ENCODE measurements around the gene LAMB3. TPM values are rescaled to one million over a fixed set of nuclear protein-coding genes. Genes with fewer than 3 reads are reported as not detected.

The LAMB3 gene
- total RNA-seq, 1 donor from 2014 or later: 8.5 TPM

DNA sequence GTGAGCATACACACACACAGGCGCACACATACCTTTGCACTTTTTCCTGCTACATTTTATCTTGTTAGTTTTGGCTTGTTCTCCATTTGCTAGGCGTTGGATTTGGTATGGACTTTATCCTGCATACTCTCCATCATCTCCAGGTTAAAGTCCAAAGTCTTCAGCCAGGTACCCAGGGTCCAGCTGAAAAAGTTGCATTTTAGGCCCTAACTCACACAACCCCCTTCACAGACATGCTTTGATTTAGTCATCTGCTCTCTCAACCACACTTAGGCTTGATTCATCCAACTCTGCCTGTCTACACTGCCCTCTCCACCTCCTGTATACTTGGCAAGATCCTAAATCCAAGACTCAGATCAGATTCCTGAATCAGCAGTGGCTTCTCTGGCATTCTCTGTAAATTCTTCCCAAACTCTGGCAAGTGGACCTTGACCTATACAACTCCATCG lies 10.7 kb upstream of the LAMB3 start:
- DNase-seq (ENCODE audit: low read depth): no peak

DNA sequence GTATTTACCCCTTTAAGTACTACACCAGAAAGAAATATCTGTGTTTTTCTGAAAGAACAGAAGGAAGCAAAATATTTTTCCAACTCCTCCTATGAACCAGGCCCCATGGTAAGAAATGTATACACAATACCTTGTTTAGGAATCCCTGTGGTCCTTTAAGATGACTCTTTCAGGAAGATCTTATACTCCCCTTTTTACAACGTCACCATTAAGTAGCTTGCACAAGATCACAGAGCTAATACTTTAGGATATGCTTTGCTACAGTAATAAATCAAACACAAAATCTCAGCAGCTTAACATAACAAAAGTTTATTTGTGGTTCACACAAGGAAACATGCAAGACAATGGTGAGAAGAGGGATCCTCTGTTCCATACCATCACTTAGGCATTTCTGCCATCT lies 8.8 kb upstream of the LAMB3 start:
- DNase-seq (ENCODE audit: low read depth): no peak

DNA sequence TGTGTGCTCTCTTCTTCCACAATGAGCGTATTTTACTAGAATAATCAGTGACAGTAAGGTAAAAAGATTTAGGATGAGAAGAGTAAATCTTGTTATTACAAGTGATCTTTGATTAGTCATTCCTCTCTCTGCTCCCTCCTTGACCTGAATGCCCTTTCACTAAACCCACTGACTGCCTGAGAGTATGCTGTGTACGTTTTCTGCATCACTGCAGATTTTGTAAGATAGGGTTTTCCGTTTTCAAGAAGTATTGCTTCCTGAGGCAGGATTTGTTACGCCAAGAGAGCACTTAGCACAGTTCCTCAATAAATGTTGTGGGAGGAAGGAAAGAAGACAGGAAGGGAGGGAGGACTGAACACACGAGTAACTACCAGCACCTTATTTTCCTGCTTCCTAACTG lies 7.7 kb upstream of the LAMB3 start:
- DNase-seq (ENCODE audit: low read depth): no peak

- DNase-seq (ENCODE audit: low read depth): no peak
Measured at GRCh38 chr1:209657918-209658317, 5.7 kb upstream of the LAMB3 start.

DNA sequence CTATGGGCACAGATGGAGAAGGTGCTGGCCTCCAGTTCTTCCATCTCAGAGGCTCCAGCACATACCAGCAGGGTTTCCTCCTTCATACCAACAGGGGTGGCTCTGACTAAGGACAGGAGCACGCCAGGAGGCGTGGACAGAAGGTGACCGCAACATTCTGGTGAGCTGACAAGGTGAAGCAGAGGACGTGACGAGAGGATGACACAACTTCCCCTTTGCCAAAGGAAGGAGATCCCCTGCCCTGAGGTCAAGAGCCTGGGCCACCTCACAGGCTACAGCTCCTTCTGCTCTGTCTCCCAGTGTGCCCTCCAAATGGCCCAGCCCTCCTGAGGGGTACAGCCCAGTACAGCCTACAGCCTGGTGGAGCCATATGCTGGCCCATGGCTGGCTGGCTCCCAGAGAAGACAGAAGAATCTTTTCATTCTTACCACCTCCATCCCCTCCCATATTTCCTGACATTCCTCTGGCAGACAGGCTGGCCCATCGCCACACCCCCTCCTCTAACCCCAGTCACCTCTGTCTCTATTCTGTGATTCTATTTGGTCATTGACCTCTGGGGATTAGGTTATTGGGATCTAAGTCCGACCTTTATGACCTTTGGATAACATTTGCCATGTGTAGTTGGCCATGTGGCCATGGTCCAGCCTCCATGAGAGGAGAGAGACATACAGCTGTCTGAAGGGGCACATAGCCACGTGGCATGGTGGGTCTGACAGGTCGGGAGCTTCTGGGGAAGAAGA lies 5.1 kb upstream of the LAMB3 start:
- DNase-seq (ENCODE audit: low read depth): no peak

DNA sequence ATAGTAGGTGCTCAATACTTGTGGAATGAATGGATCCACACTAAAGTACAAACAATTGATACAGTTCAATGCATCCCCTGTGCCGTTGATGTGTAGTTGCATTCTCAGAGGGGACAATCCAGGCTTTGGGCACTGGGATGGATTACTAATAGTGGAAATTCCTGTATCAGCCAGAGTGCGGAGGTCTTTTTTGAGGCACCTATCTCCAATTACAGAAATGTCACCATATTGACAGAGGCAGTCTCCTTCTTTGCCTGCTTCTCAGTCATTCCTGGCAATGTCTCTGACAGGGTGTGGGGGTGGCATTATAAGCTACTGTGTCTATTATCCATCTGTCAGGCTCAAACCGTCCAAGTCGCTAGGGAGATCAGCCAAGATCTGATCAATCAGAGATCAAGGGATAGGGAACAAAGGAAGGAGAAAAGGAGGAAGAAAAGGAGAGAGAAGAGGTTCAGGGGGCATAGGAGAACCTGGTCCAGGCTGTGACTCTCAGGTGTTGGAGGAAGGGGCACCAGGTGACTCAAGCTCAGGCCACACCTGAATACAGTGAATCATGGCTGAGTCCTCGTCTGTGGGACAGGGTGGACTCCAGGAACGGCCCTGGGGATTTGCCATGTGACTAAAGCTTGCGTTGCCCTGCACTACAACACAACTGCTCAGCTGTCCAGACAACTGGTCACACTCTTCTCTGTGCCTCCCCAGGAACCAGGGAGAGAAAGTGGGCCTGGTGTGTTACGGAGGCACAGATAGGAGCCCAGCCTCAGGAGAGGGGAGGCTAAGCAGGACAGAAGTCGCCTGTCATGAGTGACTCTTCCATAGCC lies 3.4 kb upstream of the LAMB3 start:
- peak; percentile 42 for DNase-seq (ENCODE audit: low read depth)

DNA sequence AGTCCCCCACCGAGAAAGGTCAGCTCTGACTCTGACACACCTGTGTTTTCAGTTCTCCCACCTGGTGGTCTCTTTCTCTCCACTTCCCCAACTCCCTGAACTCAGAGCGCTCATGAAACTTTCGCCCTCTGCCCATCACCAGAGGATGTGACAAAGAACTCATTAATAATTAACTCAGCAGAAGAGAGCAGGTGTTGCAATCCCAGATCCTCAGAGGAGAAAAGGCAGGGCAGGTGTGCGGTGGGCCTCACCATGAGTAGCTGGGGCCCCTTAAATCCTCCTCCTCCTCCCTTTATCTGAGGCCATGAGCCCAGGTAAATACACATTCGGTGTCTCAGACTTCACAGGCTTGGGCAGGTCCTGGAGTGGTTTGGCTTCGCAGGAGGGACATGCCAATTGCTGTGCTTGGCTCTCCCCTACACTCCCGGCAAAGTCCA lies 1.7 kb upstream of the LAMB3 start:
- no peak for DNase-seq (ENCODE audit: low read depth)

DNA sequence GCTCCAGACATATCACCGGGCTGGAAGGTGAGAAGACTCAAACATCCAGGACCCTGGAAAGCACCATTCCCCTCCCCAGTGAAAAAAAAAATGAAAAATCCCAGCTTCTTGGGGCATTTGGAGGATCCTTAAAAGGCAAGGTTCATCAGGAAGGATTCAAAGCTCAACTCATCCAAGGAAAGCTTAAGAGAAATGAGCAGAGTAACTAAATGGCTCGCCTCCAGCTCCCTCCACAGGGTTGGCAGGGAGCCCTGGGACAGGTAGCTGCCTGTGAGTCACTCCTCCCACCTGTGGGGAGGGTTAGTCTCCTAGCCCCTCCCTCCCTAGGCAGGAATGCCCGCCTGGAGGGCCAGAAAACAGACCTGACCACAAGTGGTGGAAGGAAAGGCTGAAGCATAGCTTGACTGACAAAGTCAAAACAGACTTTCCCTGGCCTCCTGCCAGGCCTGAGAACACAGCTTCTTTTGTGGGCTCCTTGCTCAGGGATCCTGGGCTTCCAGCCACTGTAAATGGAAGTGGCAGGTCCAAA lies 712 bp upstream of the LAMB3 start:
- DNase-seq (ENCODE audit: low read depth): peak; percentile 89

DNA sequence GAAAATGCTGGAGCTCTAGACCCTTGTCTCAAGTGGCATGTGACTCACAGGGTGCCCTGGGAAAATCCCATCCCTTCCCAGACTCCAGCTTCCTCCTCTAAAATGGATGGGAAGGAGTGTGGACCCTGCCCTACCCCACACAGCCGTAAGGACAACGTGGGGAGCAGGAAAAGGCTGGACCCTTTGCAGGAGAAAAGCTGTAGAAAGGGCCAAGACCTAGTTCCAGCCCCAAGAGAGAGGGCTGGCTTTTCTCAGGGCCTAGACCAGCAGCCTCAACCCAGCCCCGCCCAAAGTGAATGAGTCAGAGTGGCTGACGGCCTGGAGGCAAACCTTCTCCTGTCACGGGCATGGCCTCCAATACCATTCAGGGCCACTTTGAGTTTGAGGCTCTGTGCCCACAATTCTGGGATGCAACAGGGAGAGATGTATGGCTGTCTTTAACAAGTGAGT lies 1.1 kb downstream of the LAMB3 start:
- DNase-seq (ENCODE audit: low read depth): peak; percentile 77

DNA sequence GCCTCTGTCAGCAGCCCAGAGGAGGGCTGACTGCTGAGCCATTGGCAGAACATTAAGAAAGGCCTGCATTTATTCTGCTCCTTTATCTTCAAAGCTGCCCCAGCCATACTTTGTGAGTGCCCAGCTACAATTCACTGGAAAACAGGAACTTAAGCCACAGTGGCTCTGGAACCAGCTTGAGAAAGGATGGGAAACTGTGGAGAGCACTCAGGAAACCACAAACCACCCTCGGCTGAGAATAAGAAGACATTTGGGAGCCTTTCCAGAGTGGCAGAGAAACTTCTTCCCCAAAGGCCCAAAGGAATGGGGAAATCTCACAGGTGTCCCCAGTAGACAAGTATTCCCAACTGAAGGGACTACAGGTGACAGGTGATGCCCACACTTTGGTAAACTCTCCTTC lies 1.8 kb downstream of the LAMB3 start:
- DNase-seq (ENCODE audit: low read depth): peak; percentile 64

GRCh38 chr1:209648931-209649776 lies 3.1 kb downstream of the LAMB3 start:
- DNase-seq (ENCODE audit: low read depth): peak; percentile 80

DNA sequence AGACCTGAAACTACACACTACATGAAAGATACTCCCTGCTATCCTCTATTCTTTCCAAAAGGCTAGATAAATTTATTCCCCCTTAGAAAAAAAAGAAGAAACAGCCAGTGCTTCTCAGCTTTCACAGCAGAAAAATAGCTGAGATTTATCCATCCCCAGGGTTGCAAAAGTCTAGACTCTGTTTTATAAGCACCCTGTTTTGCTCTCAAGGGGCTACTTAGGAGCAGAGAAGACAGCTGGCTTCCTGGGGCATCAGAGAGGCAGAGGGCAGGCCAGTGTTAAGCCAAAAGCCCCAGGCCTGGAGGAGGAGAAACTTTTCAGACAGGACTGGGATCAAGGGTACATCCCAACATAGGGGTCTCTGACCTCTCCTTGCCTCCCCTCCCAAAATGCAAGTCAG lies 3.9 kb downstream of the LAMB3 start:
- DNase-seq (ENCODE audit: low read depth): peak; percentile 24

- no peak for DNase-seq (ENCODE audit: low read depth)
Measured at GRCh38 chr1:209647156-209647555, 5.1 kb downstream of the LAMB3 start.

GRCh38 chr1:209646558-209646957 lies 5.7 kb downstream of the LAMB3 start:
- peak; percentile 65 for DNase-seq (ENCODE audit: low read depth)

DNA sequence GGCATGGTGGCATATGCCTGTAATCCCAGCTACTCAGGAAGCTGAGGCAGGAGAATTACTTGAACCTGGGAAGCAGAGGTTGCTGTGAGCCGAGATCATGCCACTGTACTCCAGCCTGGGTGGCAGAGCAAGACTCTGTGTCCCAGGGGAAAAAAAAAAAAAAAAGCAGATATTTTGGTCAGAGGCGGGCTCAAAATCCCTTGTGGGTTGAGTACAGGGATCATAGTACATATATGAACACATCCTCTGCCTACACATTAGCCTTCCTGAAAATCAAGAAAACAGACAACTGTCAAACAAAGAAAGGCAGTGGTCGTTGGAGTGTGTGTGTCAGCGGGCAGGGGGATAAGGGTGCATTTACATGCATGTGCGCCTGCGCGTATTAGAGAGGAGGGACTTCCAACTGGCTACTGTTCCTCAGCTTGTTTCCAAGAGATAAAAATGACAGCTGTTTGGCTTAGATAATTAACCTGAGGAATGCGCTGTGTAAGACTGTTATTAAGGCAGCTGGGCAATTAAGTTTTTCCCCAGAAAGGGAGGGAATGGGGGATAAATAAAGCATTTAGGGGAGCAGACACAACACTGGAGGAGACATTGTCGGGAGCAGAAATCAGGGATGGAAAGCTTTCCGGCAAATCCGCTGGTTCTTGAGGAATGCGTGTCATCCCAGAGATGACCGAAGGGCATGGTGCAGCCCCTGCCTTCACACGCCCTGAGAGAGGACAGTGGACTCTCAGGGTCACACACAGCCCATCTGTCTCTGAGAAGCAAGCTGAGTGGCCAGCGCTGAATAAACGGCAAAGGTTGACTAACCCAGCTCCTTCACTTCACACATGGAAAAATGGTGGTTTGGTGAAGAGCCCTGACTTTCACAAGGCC lies 6.4 kb downstream of the LAMB3 start:
- DNase-seq (ENCODE audit: low read depth): peak; percentile 38

DNA sequence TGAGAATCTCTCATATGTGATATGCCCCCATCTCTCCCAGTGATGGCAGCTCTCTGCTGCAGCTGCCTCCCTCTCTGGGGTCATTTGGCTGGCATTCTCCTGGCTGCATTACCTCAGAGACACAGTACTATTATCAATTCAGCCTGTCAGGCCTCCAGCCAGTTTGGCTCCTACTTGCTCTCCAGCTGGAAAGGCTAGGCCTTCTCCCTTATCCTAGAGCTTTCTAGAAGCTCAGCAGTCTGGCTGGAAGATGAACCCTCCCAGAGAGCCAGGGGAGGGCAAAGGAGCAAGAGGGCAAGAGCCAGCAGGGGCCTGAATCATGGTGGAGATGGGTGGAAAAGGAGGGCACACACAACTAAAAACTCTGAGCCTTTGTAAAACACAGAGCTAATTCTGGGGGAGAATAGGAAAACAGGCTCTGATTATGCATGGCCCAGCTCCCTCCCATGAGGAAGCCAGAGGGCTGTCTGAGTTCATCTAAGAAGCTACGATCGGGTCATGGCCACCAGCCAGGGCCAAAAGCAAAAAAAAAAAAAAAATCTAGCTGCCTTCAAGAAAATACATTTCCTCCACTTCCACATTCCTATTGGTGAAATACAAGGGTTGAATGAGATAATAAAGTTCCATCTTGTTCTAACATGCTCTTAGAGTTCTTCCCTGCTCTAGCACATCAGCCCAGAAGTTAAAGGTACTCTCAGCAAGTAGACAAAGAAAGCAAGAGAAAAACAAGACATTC lies 8.8 kb downstream of the LAMB3 start:
- DNase-seq (ENCODE audit: low read depth): no peak

- DNase-seq (ENCODE audit: low read depth): no peak
Measured at GRCh38 chr1:209642816-209643215, 9.4 kb downstream of the LAMB3 start.

GRCh38 chr1:209641832-209642172 lies 10.4 kb downstream of the LAMB3 start:
- peak; percentile 81 for DNase-seq (ENCODE audit: low read depth)

- DNase-seq (ENCODE audit: low read depth): no peak
Measured at GRCh38 chr1:209635850-209636249, 16.4 kb downstream of the LAMB3 start.
